22Rv1 (cell line): Measurements from ENCODE around the gene ST8SIA6.

Experiments used
- H3K27ac ChIP-seq: fragments of 450-650 bp; 2 replicates; pipeline ENCODE4 v1.5.1; 2017
- ZFX ChIP-seq: fragments of 450-650 bp; IDR thresholded peaks from 2 replicates; pipeline ENCODE4 v1.6.1; 2017; ENCODE audit warnings: antibody characterized with exemption, borderline replicate concordance
- TF ChIP-seq, protein P1 (sequence below): fragments of 450-650 bp; IDR thresholded peaks from 2 replicates; pipeline ENCODE4 v1.5.1; 2017; ENCODE audit warnings: mild to moderate bottlenecking

The ST8SIA6 gene

DNA sequence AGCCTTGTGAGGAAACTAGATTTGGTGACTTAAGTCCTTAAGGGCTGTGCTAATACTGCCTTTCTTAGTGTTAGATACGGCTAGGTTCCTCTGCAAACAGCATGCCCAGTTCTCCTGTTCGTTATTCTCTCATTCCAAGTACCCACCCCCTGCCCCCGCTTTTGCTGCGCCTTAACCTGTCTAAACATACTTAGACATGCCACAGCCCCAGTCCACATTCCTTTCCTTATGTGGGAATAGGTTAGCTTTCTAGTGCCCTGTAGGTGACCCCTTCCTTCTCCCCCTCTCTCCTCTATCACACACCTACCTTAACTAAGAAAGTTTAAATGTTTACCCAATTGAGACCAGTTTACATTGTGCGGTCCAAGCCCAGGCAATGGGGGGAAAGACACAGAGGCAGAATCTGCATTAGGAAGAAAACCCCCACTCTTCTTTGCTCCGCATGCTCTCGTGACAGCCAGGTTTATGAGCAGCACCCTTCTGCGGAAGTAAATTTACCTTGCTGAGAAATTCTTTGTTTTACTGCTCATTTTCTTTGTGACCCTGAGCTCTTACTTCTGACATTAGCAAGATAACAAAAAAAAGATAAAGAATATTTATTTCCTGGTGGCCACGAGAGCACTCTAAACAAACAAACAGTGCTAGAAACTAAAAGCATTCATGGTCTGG lies 177.5 kb downstream of the ST8SIA6 start:
- H3K27ac ChIP-seq: no peak overlapping the region
- TF ChIP-seq, protein P1, sequence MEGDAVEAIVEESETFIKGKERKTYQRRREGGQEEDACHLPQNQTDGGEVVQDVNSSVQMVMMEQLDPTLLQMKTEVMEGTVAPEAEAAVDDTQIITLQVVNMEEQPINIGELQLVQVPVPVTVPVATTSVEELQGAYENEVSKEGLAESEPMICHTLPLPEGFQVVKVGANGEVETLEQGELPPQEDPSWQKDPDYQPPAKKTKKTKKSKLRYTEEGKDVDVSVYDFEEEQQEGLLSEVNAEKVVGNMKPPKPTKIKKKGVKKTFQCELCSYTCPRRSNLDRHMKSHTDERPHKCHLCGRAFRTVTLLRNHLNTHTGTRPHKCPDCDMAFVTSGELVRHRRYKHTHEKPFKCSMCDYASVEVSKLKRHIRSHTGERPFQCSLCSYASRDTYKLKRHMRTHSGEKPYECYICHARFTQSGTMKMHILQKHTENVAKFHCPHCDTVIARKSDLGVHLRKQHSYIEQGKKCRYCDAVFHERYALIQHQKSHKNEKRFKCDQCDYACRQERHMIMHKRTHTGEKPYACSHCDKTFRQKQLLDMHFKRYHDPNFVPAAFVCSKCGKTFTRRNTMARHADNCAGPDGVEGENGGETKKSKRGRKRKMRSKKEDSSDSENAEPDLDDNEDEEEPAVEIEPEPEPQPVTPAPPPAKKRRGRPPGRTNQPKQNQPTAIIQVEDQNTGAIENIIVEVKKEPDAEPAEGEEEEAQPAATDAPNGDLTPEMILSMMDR: no peak
- no peak for TF ChIP-seq ZFX

DNA sequence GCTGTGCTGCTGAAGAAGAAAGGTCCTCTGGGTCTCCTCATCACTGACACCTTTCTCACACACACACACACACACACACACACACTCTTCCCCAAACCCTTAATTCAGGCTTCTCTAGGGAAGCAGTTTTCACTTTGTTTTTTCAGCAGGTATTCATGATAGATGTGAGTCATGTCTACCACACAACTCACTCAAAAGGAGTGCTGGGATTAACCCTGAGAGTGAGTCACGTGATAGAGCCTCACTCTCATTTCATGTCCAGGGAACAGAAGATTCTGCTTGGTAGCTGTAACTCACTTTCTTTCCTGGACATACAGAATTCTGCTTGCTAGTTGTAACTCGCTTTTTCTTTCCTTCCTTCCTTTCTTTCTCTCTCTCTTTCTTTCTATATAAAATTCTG lies 181.0 kb downstream of the ST8SIA6 start:
- H3K27ac ChIP-seq: no peak overlapping the region
- TF ChIP-seq, protein P1: no peak
- TF ChIP-seq ZFX: no peak

DNA sequence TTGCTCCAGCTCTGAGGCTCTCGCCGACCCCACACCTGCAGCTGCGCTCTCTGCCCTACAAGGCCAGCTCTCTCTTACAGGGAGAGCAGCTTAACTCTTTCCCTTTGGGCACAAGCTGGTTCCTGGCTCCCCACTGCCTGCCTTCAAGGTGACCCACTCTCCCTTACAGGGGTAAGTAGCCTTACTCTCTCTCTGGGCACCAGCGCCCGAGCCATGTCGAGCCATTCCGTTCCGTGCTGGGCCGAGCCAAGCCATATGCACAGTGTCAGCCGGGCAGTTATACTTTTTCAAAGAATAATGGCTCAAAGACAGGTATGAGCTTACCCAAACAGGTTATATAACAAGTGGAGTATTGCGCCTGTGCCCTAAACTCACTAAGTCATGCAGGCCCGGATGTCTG lies 181.7 kb downstream of the ST8SIA6 start:
- TF ChIP-seq, protein P1: no peak
- no peak for TF ChIP-seq ZFX
- no peak overlapping the region for H3K27ac ChIP-seq
